ENCODE measurements around the gene FSTL4.
"Not testable (repeated sequence)": the region's sequence is repeated elsewhere in the genome, so short reads cannot be mapped to it uniquely, and the experiment has no call there.

The FSTL4 gene

DNA sequence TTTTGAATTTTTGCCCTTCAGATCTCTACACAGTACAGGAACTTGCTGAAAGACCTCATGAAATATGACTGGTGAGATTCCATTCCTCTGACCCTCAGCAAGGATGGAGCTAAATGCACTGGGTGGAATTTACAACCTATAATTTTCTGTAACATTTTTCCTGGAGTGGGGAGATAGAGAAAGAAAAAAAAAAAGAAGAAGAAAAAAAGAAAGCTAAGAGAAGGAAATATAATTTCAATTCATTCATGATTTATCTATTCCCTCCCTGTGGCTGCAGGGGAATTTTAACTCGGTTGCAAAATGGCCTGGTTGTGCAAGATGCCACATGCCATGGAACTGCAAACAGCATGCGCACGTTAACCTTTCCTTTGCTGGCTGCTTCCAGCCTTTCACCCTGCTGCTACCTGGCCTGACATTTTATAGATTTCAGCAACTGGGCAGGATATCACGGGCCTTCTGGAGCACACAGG is 155.4 kb downstream of the FSTL4 start:
- no peak for DNase-seq (ENCODE audit: low spot score)

- DNase-seq (ENCODE audit: low spot score), result no peak
Observed at GRCh38 chr5:133455676-133456075, 156.7 kb downstream of the FSTL4 start.

- DNase-seq (ENCODE audit: low spot score), result no peak
Observed at GRCh38 chr5:133454442-133454841, 157.9 kb downstream of the FSTL4 start.

- DNase-seq (ENCODE audit: low spot score), result no peak
Observed at GRCh38 chr5:133453831-133454230, 158.5 kb downstream of the FSTL4 start.

DNA sequence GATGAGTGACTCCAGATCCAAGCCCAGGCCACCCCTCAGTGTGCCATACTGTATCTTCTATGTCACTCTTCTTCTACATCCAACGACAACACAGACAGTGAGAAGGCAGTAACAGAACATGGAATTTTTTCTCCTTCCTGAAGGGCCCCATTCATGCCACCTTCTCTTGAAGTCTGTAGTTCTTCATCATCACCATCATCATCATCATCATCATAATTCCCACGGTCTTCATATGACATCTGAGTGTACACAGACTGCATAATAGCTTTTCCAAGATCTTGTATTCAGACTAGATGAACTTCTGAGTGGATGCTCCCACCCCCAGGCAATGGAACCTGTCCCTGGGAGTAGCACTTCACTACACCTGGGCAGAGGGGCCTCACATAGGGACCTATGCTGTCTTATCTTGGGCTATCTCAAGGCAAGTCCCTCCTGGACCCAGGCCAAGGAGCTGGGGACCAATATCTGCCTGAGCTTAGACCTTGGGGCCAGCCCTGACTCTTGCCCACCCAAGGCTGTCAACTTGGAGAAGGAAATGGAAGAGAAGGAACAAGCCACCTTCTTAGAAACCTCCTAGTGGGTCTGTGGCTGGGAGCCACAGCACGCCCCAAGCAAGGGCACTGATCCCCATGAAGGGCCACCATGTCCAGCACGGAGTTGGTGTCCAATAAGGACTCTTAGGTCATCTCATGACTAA is 159.1 kb downstream of the FSTL4 start:
- DNase-seq (ENCODE audit: low spot score), result no peak

DNA sequence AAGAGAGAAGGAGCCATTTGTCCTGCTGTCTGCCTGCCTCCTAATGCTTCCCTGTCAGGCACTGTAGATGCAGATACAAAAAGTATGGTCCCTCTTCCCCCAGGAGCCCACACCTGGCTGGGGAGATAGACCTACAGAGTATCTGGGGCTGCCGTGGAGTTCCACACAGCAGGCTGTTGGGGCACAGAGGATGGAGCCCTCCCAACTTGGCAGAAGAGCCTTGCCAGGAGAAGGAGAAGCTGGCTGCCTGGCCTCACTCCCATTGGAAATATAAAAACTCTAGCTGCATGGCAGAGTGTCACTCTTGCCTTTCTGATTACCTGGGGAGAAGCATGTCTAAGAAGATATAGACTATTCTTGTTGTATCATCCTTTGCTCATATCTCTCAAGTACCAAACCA is 160.4 kb downstream of the FSTL4 start:
- DNase-seq (ENCODE audit: low spot score), result no peak

GRCh38 chr5:133450286-133450685 is 162.1 kb downstream of the FSTL4 start:
- DNase-seq (ENCODE audit: low spot score), result no peak

DNA sequence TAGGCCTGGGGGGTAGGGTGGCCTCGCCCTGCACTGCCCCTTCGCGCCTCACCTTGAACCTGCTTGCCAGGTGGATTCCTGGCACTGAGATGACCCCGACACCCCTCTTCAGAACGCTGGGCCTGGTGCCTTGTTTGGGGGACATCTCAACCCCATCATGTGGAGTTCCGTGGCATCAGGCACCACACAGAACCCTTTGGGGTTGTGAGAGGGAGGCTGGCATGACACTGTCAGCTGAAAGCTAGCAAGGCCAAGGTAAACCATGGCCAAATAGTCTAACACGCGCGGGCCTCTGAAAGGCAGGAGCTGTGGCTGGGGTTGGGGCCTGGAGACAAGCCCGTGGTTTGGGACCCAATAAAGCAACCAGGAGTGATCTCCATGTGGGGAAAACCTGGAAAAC is 163.2 kb downstream of the FSTL4 start:
- no peak for DNase-seq (ENCODE audit: low spot score)

GRCh38 chr5:133446440-133446839 is 165.9 kb downstream of the FSTL4 start:
- no peak for DNase-seq (ENCODE audit: low spot score)

DNA sequence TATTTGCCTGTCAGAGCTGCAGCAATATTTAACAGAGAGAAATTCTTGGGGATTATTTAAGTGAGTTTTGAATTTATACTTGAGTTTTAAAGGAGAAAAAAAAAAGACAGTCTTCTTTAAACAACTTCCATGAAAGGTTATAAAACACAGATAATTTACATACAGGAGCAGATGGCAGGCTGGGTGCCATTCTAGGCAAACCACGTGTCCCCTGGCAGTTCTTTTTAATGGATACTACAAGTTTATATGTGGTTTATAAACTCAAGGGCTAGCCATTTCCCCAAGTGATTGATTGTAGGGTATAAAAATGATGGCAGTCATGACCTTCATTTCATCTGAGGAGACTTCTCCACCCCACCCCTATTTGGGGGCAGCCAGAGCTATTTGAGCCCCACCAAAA is 166.6 kb downstream of the FSTL4 start:
- no peak for DNase-seq (ENCODE audit: low spot score)

DNA sequence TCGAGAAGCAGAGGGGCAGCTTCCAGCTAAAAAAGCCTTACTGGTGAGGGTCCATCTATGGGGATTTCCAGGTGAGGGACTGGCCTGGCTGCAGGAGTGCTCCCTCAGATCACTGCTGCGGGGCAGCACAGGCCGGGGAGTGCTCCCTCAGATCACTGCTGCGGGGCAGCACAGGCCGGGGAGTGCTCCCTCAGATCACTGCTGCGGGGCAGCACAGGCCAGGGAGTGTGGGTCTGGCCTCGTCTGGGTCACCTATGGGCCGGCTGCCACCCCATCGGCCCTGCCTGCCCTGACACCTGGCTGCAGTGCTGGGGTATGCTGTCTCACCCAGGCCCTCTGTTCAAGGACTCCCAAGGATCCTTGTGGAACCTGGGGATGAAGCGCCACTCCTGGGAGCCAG is 167.1 kb downstream of the FSTL4 start:
- not testable (repeated sequence) for DNase-seq (ENCODE audit: low spot score)

- DNase-seq (ENCODE audit: low spot score), result no peak
Observed at GRCh38 chr5:133444711-133445110, 167.6 kb downstream of the FSTL4 start.

DNA sequence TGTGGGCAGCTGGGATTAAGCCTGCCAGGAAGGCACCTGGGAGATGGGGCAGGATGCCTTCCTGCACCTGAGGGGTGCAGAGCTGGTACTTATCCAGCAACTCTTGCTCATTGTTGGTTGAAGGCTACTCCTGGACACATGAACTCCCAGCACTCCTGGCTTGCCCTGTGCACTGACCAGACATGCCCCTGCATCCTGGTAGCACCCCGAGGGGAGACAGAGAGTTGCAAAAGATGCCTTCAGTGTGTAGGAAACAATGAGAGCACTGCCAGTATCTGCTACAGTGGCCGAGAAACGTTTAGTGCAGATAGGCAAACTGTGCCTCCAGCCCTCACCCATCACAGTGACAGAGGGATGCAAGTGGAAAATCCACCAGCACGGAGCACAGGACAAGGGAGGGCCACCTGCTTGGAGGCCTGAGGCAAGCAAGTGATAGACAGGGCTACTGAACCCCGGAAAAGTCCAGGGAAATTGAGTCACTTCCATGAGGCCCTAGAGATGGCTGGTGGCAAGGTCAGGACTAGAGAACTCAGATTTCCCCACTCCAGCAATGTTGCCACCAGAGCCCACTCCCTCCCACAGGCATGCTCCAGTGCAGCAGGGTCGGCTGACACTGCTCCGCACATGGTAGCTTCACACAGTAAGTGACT is 171.1 kb downstream of the FSTL4 start:
- no peak for DNase-seq (ENCODE audit: low spot score)

- DNase-seq (ENCODE audit: low spot score), result no peak
Observed at GRCh38 chr5:133440467-133441115, 171.8 kb downstream of the FSTL4 start.

GRCh38 chr5:133439859-133440258 is 172.5 kb downstream of the FSTL4 start:
- no peak for DNase-seq (ENCODE audit: low spot score)

DNA sequence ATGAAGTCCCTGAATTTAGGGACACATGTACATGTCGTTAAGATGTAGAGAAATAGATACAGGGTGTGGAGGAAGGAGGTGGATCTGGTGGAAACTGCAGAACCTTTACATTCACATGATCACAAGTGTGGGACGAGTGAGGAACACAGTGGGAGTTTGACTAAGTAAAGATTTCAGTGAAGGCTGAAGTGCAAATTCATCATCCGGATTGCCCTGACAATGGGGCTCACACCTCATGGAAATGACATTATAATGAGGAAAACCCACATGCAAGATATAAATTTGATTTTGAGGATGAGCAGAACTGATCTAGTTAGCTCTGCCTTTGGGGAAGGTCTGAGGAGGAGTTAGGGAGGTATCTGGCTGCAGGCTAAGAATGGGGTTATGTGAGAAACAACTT is 173.9 kb downstream of the FSTL4 start:
- DNase-seq (ENCODE audit: low spot score), result no peak

GRCh38 chr5:133434336-133434735 is 178.0 kb downstream of the FSTL4 start:
- no peak for DNase-seq (ENCODE audit: low spot score)

DNA sequence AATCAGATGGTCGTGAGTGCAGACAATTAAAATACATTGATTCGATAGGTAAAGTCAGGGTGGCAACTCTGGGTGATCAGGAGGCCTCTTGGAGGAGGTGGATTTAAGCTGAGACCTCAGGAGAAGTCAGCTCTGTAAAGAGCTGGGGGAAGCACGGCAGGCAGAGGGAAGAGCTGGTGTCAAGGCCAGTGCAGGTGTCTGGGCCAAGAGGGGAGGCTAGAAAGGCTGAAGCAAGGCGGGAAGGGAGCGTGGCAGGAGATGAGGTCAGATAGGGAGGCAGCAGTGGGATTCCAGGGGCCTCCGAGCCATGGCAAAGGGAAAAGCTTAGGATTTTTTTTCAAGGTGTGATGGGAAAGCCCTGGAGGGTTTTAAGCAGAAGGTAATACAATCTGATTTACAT is 178.7 kb downstream of the FSTL4 start:
- DNase-seq (ENCODE audit: low spot score), result no peak

- no peak for DNase-seq (ENCODE audit: low spot score)
Observed at GRCh38 chr5:133432956-133433532, 179.3 kb downstream of the FSTL4 start.

DNA sequence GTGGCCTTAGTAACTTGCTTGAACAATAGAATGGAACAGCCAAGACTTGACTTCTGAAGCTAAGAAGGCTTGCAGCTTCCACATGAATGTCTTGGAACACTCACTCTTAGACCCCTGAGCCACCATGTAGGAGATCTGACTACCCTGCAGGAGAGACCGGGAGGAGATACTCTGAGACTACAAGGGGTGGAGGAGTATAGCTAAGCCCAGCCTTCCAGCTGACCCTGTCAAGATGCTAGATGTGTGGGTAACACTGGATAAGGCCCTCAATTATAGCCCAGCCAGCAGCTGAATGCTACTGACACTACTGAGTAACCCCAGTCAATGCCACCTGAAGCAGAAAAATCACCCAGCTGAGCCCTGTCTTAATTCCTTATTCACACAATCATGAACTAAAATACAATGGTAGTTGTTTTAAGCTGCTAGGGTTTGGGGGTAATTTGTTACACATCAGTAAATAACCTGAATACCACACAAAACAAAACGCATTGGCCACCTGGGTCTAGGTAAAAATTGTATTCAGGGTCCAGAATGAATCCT is 180.9 kb downstream of the FSTL4 start:
- no peak for DNase-seq (ENCODE audit: low spot score)

DNA sequence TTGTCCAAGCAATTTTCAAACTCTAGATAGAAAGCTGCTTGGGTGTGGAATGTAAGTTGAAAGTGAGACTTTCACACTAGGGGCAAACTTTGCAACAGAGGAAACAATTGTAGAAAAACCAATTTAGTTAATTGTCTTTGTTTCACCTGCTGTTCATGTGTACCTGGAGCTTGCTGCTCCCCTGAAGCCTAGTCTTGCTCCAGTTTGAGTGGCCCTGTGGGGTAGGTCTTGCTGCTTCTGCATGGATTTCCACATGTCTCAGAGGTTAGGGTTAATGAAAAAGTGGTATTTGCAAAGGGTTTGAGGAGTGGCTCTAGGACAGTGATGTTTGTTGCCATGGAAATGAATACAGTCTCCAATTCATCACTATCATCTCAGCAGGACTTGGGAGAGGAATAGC is 182.2 kb downstream of the FSTL4 start:
- DNase-seq (ENCODE audit: low spot score), result no peak

DNA sequence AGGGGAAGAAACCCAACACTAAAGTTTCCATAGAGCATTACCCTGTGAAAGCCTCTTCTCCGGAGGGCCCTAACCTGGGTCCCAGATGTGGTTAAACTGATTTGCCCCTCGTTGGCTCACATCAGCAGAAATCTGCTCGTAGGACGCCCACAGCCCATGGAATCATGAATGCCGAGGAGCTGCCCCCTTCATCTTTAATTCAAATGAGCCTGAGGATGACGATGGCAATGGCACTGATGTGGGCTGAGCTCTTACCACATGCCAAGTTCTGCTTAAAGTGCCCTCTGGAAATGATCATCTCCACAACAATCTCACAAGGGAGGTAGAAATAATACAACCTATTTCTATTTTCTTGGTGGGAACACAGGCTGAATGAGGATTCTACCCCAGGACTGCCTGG is 183.3 kb downstream of the FSTL4 start:
- no peak for DNase-seq (ENCODE audit: low spot score)
